GM19452 (cell line): ENCODE results near the gene APP.

Experiments
- ATAC-seq: cut with Tn5 transposase; IDR thresholded peaks from one replicate; pipeline ENCODE4 v1.9.1; 2021; ENCODE audit not compliant: unreplicated experiment

The APP gene

GRCh38 chr21:26130249-26130881 lies 40.2 kb downstream of the APP start:
- no peak for ATAC-seq

- no peak for ATAC-seq
Observed at GRCh38 chr21:26127918-26128317, 42.7 kb downstream of the APP start.

- no peak for ATAC-seq
Observed at GRCh38 chr21:26127073-26127814, 43.3 kb downstream of the APP start.

- no peak for ATAC-seq
Observed at GRCh38 chr21:26126168-26126553, 44.4 kb downstream of the APP start.

- no peak for ATAC-seq
Observed at GRCh38 chr21:26125433-26126167, 45.0 kb downstream of the APP start.

GRCh38 chr21:26124896-26125295 lies 45.7 kb downstream of the APP start:
- ATAC-seq, result no peak

GRCh38 chr21:26124421-26124833 lies 46.1 kb downstream of the APP start:
- no peak for ATAC-seq

- no peak for ATAC-seq
Observed at GRCh38 chr21:26123012-26123411, 47.6 kb downstream of the APP start.

- ATAC-seq, result no peak
Observed at GRCh38 chr21:26120828-26121227, 49.7 kb downstream of the APP start.

- no peak for ATAC-seq
Observed at GRCh38 chr21:26119906-26120305, 50.7 kb downstream of the APP start.

- no peak for ATAC-seq
Observed at GRCh38 chr21:26118938-26119540, 51.5 kb downstream of the APP start.

GRCh38 chr21:26117972-26118367 lies 52.6 kb downstream of the APP start:
- ATAC-seq, result no peak

GRCh38 chr21:26117324-26117971 lies 53.1 kb downstream of the APP start:
- ATAC-seq, result peak; percentile 44

GRCh38 chr21:26116456-26117011 lies 54.0 kb downstream of the APP start:
- ATAC-seq, result no peak

- no peak for ATAC-seq
Observed at GRCh38 chr21:26115899-26116298, 54.7 kb downstream of the APP start.

GRCh38 chr21:26115305-26115704 lies 55.3 kb downstream of the APP start:
- ATAC-seq, result no peak

GRCh38 chr21:26112975-26113374 lies 57.6 kb downstream of the APP start:
- no peak for ATAC-seq

- no peak for ATAC-seq
Observed at GRCh38 chr21:26112127-26112742, 58.3 kb downstream of the APP start.

- no peak for ATAC-seq
Observed at GRCh38 chr21:26110715-26111114, 59.9 kb downstream of the APP start.

GRCh38 chr21:26107429-26107828 lies 63.1 kb downstream of the APP start:
- no peak for ATAC-seq
